Spleen (tissue), 7 donors: ENCODE data around the gene JAG1.

Experiments used
- POLR2AphosphoS5 ChIP-seq, 3 donors: sonication (generic); formaldehyde crosslinking; IDR thresholded peaks; one replicate each; pipeline ENCODE4 v1.5.1; 2017; ENCODE audit warnings: antibody characterized with exemption in 3 of 3
- TF ChIP-seq, protein P1 (sequence below), 11 experiments: fragments of 200-600 bp in 7 of 11; fragments of 450-650 bp in 4 of 11; sonication (generic) in 4 of 11; IDR thresholded peaks in 8 of 11; conservative IDR thresholded peaks in 3 of 11; 1 replicate in 7 of 11; 2 replicates in 4 of 11; pipeline versions ENCODE4 v1.4.0 to v1.8.0; 2016 to 2021; ENCODE audit warnings: antibody characterized with exemption in 11 of 11, inconsistent platforms in 4 of 11, mild to moderate bottlenecking in 1 of 11
- donor health status: DM: no; HTN: no; CAD: no; lungs with moderate emphysema.
- donor health status: DM: no; HTN: no; CAD: no.
- donor health status: DM: no; HTN: no; CAD: no.

DNA sequence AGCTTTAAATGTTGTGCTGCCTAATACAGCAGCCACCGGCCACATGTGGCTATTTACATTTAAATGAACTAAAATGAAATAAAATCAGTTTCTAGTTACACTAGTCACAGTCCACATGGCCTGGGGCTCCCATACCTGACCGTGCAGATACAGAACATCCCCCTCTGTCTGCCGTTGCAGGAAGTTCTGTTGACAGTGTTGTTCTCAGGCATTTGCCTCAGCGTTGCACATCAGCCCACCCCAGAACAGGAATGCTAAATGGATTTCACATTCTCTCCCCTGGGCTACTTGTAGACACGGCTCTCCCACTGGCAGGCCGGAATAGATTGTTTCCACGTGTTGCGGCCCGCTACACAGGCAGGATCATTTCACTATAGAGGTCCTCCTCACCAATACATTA is 26.3 kb downstream of the JAG1 start:
- TF ChIP-seq, protein P1, sequence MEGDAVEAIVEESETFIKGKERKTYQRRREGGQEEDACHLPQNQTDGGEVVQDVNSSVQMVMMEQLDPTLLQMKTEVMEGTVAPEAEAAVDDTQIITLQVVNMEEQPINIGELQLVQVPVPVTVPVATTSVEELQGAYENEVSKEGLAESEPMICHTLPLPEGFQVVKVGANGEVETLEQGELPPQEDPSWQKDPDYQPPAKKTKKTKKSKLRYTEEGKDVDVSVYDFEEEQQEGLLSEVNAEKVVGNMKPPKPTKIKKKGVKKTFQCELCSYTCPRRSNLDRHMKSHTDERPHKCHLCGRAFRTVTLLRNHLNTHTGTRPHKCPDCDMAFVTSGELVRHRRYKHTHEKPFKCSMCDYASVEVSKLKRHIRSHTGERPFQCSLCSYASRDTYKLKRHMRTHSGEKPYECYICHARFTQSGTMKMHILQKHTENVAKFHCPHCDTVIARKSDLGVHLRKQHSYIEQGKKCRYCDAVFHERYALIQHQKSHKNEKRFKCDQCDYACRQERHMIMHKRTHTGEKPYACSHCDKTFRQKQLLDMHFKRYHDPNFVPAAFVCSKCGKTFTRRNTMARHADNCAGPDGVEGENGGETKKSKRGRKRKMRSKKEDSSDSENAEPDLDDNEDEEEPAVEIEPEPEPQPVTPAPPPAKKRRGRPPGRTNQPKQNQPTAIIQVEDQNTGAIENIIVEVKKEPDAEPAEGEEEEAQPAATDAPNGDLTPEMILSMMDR (IDR thresholded peaks at IDR 0.05 in 8 of 11, conservative IDR thresholded peaks at IDR 0.05 in 3 of 11) = peak in 3 of 11 experiments; percentile 24 to 25 (median 24)
- TF ChIP-seq POLR2AphosphoS5 (IDR thresholded peaks at IDR 0.05) = no peak
